Fibroblast of villous mesenchyme (primary cell): ENCODE results near the gene MPRIP. TPM values are rescaled to one million over a fixed set of nuclear protein-coding genes. Genes with fewer than 3 reads are reported as not detected.

Experiments used
- DNase-seq: peaks from one replicate; pipeline ENCODE4 v3.0.0-alpha.2; 2010; ENCODE audit warnings: low read depth
- H3K4me3 ChIP-seq: 2 replicates; pipeline ENCODE4 v1.5.1; 2011; ENCODE audit warnings: low read depth, mild to moderate bottlenecking, low read length
- CTCF ChIP-seq: IDR thresholded peaks from 2 replicates; pipeline ENCODE4 v1.5.1; 2012; ENCODE audit warnings: low read depth, mild to moderate bottlenecking, low read length; ENCODE audit not compliant: insufficient read depth
- total RNA-seq: library from RNA; depleted of rRNA; stranded (reverse); fragments of >200 nt; gene quantifications from 2 replicates; pipeline ENCODE4 v1.2.3, GENCODE V29; 2012

The MPRIP gene
- total RNA-seq, 1 donor: 178 TPM

- no peak for DNase-seq
- no peak overlapping the region for H3K4me3 ChIP-seq
- TF ChIP-seq CTCF: no peak
These were observed 22.3 kb upstream of the MPRIP start for GRCh38 chr17:17019891-17020456.

- no peak overlapping the region for H3K4me3 ChIP-seq
- DNase-seq: no peak
- no peak for TF ChIP-seq CTCF
These were observed 21.4 kb upstream of the MPRIP start for GRCh38 chr17:17020821-17021193.

GRCh38 chr17:17021194-17021863, 20.9 kb upstream of the MPRIP start:
- no peak overlapping the region for H3K4me3 ChIP-seq
- TF ChIP-seq CTCF: no peak
- no peak for DNase-seq

- DNase-seq: no peak
- H3K4me3 ChIP-seq: no peak overlapping the region
- no peak for TF ChIP-seq CTCF
These were observed 20.2 kb upstream of the MPRIP start for GRCh38 chr17:17022011-17022410.

GRCh38 chr17:17022456-17022855, 19.8 kb upstream of the MPRIP start:
- no peak for DNase-seq
- TF ChIP-seq CTCF: no peak
- H3K4me3 ChIP-seq: no peak overlapping the region

- DNase-seq: no peak
- no peak for TF ChIP-seq CTCF
- no peak overlapping the region for H3K4me3 ChIP-seq
These were observed 17.4 kb upstream of the MPRIP start for GRCh38 chr17:17024778-17025300.

GRCh38 chr17:17025621-17026020, 16.6 kb upstream of the MPRIP start:
- no peak for DNase-seq
- no peak for TF ChIP-seq CTCF
- H3K4me3 ChIP-seq: no peak overlapping the region
